ENCODE data around the gene IVNS1ABP. TPM values are rescaled to one million over a fixed set of nuclear protein-coding genes. Genes with fewer than 3 reads are reported as not detected.

The IVNS1ABP gene
- total and polyA plus RNA-seq, 9 of the 15 experiments (the other 6 are each of a cell fraction or from before 2014, with no cell fraction given): 30.6 to 126 (median 77.7) TPM

- Histone ChIP-seq H3K36me3 (ENCODE audit: control insufficient read depth, insufficient read depth, low read length) (peaks cover 52% of the 10 kb centered on the region), H3K4me3 (no peak overlapping the region), H3K27me3 (ENCODE audit: control insufficient read depth in 2 of 2, insufficient read depth in 2 of 2, low read length in 2 of 2) (no peaks in the 10 kb centered on the region), H2AFZ (ENCODE audit: low read depth, low read length) (no peak overlapping the region), H3K4me2 (ENCODE audit: insufficient read depth, low read length) (no peak overlapping the region), H3K79me2 (ENCODE audit: control insufficient read depth, insufficient read depth, low read length) (no peaks in the 10 kb centered on the region), H3K4me1 (replicated peaks in 1 of 2; ENCODE audit: control insufficient read depth in 2 of 2, insufficient read depth in 2 of 2, low read length in 2 of 2) (peaks cover 9 to 22% of the 10 kb centered on the region in 2 experiments; a peak in 3 of 5 replicates), H3K9me3 (replicated peaks; ENCODE audit: control insufficient read depth, insufficient read depth, low read depth, low read length) (no peaks in the 10 kb centered on the region), H4K20me1 (replicated peaks; ENCODE audit: control insufficient read depth, insufficient read depth, low read length) (no peaks in the 10 kb centered on the region), H3K9ac (ENCODE audit: insufficient read depth in 1 of 2, low read depth in 2 of 2, low read length in 2 of 2) (no peak overlapping the region), H3K27ac (ENCODE audit: extremely low read depth, low read depth, low read length) (peak overlapping the region; percentile 9; the same call in 2 of the 3 replicates), H3K9me1 (ENCODE audit: control insufficient read depth, insufficient read depth, low read length) (no peaks in the 10 kb centered on the region)
- TF ChIP-seq FOXP4 (CRISPR knock-in tag; IDR thresholded peaks at IDR 0.05; ENCODE audit: borderline replicate concordance) (no peak), PCBP1 (IDR thresholded peaks at IDR 0.05; ENCODE audit: low read depth, low read length, poor library complexity, severe bottlenecking) (no peak), PKNOX1 (IDR thresholded peaks at IDR 0.05) (peak; percentile 77), POLR2B (IDR thresholded peaks at IDR 0.05; ENCODE audit: low read depth, partially characterized antibody) (peak; percentile 8), RBM25 (IDR thresholded peaks at IDR 0.05; ENCODE audit: low read depth, low read length, severe bottlenecking) (peak; percentile 12), GTF2A2 (tag; IDR thresholded peaks at IDR 0.05) (no peak), NCOA1 (IDR thresholded peaks at IDR 0.05; ENCODE audit: low read depth) (no peak), PBX2 (CRISPR knock-in tag; IDR thresholded peaks at IDR 0.05; ENCODE audit: low read depth) (no peak), PBX2 (tag; conservative IDR thresholded peaks at IDR 0.05; ENCODE audit: low read depth) (peak; percentile 80), ELF1 (tag; IDR thresholded peaks at IDR 0.05) (no peak), NONO (IDR thresholded peaks at IDR 0.05; ENCODE audit: low read depth in 2 of 2, low read length in 1 of 2) (no peak), MYNN (IDR thresholded peaks at IDR 0.05) (no peak), MYNN (CRISPR knock-in tag; IDR thresholded peaks at IDR 0.05) (no peak), ZNF121 (CRISPR knock-in tag; conservative IDR thresholded peaks at IDR 0.05) (peak; percentile 72), GABPB2 (CRISPR knock-in tag; conservative IDR thresholded peaks at IDR 0.05) (no peak), TAF1 (IDR thresholded peaks at IDR 0.05; ENCODE audit: control insufficient read depth, extremely low read depth, insufficient read depth, low read length, severe bottlenecking) (no peak), MEIS2 (IDR thresholded peaks at IDR 0.05; ENCODE audit: partially characterized antibody) (peak; percentile 88), JUNB (CRISPR knock-in tag; conservative IDR thresholded peaks at IDR 0.05) (no peak)
- ATAC-seq (peak; percentile 20; the same call in 2 of the 3 replicates), FAIRE-seq (no peak), DNase-seq (ENCODE audit: extremely low read depth in 1 of 4, low spot score in 3 of 4) (no peak)
- 60% methylated on average over 1 of the region's 1 CpG for WGBS (ENCODE audit: insufficient coverage, low coverage, missing lambda C conversion rate)
- in situ Hi-C loops (cut with MboI) (no loop called here), intact Hi-C loops (cut with micrococcal nuclease) (no loop called here)
- POLR2A ChIA-PET: interaction anchor here (0.8 to 2.4 kb wide), 8 partner anchors 8 to 21 kb away, joined by 3 to 7 read pairs (median 4); no protein-coding TSS in a partner anchor
- no TSS peak for BruUV-seq (replicated peaks)
- CTCF ChIA-PET (ENCODE audit: low intra/inter-chr PET ratio): no interaction called here
These were observed 23.0 kb downstream of the IVNS1ABP start for GRCh38 chr1:185293967-185294542.
